ENCODE measurements around the gene ADPRH. TPM values are rescaled to one million over a fixed set of nuclear protein-coding genes. Genes with fewer than 3 reads are reported as not detected.

The ADPRH gene
- total RNA-seq, 1 experiment from 2014 or later: 1.5 TPM

DNA sequence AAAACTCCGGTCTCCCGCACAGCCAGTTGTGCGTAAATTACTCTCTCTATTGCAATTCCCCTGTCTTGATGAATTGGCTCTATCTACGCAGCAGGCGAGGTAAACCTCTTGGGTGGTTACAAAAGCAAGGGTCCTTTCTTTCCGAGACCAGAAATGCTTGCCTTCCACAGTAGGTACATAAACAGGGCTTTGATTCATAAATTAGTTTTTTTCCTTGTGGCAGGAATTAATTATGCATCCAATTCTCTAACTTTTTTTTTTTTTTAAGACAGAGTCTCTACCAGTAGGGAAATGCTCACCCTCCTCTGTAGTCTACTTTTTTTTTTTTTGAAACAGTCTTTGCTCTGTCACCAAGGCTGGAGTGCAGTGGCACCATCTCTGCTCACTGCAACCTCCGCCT, 36.1 kb upstream of the ADPRH start:
- H4K20me1 ChIP-seq (ENCODE audit: insufficient read depth): no peaks in the 10 kb centered on the region
- intact Hi-C loops (cut with micrococcal nuclease): no loop called here
- no peak overlapping the region for H3K27ac ChIP-seq (ENCODE audit: low read depth, low read length)
- no peak for ATAC-seq
- BruUV-seq (replicated peaks): no TSS peak
- no peak overlapping the region for H3K4me2 ChIP-seq (ENCODE audit: low read length)
- no peaks in the 10 kb centered on the region for H3K27me3 ChIP-seq (ENCODE audit: insufficient read depth, low read length)
- no peaks in the 10 kb centered on the region for H3K36me3 ChIP-seq (ENCODE audit: control insufficient read depth in 1 of 2, insufficient read depth in 2 of 2, low read length in 2 of 2)
- ChIA-PET CTCF (no interaction called here), RAD21 (ENCODE audit: low non-redundant PET in 1 of 2, low total read pairs in 2 of 2, uncharacterized antibody in 2 of 2, unreplicated experiment in 2 of 2) (no interaction called here), POLR2A (no interaction called here)
- no peaks in the 10 kb centered on the region for H3K9me2 ChIP-seq (ENCODE audit: insufficient read depth)
- no peak overlapping the region for H2AFZ ChIP-seq (ENCODE audit: low read depth, low read length, poor library complexity, severe bottlenecking)
- no peaks in the 10 kb centered on the region for H3K9me3 ChIP-seq (ENCODE audit: control insufficient read depth in 1 of 2, insufficient read depth in 1 of 2, low read depth in 1 of 2, low read length in 2 of 2)
- no peaks in the 10 kb centered on the region for H3K4me1 ChIP-seq (ENCODE audit: control insufficient read depth in 1 of 2, insufficient read depth in 2 of 2, low read length in 2 of 2)
- no peak for DNase-seq (ENCODE audit: low read depth, low spot score)
- no peak overlapping the region for H3K4me3 ChIP-seq (replicated peaks in 1 of 2; ENCODE audit: low read depth in 1 of 2, low read length in 2 of 2)
- H3K79me2 ChIP-seq (ENCODE audit: insufficient read depth, low read length): no peaks in the 10 kb centered on the region
- no peak overlapping the region for H3K9ac ChIP-seq (ENCODE audit: low read length)
- TF ChIP-seq POLR2A (IDR thresholded peaks at IDR 0.05; ENCODE audit: borderline replicate concordance, extremely low read depth, insufficient read depth, insufficient read length) (no peak), EZH2 (IDR thresholded peaks at IDR 0.05) (no peak), SRF (IDR thresholded peaks at IDR 0.05; ENCODE audit: low read depth) (no peak), YY1 (IDR thresholded peaks at IDR 0.05; ENCODE audit: extremely low read depth, insufficient replicate concordance, low read depth, low read length) (no peak), JUND (IDR thresholded peaks at IDR 0.05) (no peak), CBX3 (IDR thresholded peaks at IDR 0.05; ENCODE audit: low read depth) (no peak), CEBPB (IDR thresholded peaks at IDR 0.05; ENCODE audit: low read depth) (no peak), ZNF274 (IDR thresholded peaks at IDR 0.05; ENCODE audit: low read depth, low read length) (no peak), EZH2phosphoT487 (IDR thresholded peaks at IDR 0.05; ENCODE audit: borderline replicate concordance) (no peak), RAD21 (IDR thresholded peaks at IDR 0.05; ENCODE audit: low read depth) (no peak), ZFX (IDR thresholded peaks at IDR 0.05) (no peak), FOSL1 (IDR thresholded peaks at IDR 0.05; ENCODE audit: low read depth) (no peak), ELF1 (IDR thresholded peaks at IDR 0.05; ENCODE audit: borderline replicate concordance, low read depth) (no peak)
- TF ChIP-seq, protein P1, sequence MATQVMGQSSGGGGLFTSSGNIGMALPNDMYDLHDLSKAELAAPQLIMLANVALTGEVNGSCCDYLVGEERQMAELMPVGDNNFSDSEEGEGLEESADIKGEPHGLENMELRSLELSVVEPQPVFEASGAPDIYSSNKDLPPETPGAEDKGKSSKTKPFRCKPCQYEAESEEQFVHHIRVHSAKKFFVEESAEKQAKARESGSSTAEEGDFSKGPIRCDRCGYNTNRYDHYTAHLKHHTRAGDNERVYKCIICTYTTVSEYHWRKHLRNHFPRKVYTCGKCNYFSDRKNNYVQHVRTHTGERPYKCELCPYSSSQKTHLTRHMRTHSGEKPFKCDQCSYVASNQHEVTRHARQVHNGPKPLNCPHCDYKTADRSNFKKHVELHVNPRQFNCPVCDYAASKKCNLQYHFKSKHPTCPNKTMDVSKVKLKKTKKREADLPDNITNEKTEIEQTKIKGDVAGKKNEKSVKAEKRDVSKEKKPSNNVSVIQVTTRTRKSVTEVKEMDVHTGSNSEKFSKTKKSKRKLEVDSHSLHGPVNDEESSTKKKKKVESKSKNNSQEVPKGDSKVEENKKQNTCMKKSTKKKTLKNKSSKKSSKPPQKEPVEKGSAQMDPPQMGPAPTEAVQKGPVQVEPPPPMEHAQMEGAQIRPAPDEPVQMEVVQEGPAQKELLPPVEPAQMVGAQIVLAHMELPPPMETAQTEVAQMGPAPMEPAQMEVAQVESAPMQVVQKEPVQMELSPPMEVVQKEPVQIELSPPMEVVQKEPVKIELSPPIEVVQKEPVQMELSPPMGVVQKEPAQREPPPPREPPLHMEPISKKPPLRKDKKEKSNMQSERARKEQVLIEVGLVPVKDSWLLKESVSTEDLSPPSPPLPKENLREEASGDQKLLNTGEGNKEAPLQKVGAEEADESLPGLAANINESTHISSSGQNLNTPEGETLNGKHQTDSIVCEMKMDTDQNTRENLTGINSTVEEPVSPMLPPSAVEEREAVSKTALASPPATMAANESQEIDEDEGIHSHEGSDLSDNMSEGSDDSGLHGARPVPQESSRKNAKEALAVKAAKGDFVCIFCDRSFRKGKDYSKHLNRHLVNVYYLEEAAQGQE (IDR thresholded peaks at IDR 0.05; ENCODE audit: low read depth): no peak
- TF ChIP-seq, protein P2, sequence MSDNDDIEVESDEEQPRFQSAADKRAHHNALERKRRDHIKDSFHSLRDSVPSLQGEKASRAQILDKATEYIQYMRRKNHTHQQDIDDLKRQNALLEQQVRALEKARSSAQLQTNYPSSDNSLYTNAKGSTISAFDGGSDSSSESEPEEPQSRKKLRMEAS (IDR thresholded peaks at IDR 0.05): no peak
- TF ChIP-seq, protein P3, sequence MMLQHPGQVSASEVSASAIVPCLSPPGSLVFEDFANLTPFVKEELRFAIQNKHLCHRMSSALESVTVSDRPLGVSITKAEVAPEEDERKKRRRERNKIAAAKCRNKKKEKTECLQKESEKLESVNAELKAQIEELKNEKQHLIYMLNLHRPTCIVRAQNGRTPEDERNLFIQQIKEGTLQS (IDR thresholded peaks at IDR 0.05): no peak

Measured in HCT116 (cell line).